HG03280 (cell line): ENCODE data around the gene MYO1D.

Source experiments
- ATAC-seq: cut with Tn5 transposase; IDR thresholded peaks from one replicate; pipeline ENCODE4 v1.9.1; 2021; ENCODE audit warnings: mild to moderate bottlenecking, moderate library complexity; ENCODE audit not compliant: unreplicated experiment

The MYO1D gene

GRCh38 chr17:32591405-32591804 lies 285.5 kb downstream of the MYO1D start:
- ATAC-seq, result no peak

- ATAC-seq, result no peak
Measured at GRCh38 chr17:32590974-32591373, 285.9 kb downstream of the MYO1D start.

DNA sequence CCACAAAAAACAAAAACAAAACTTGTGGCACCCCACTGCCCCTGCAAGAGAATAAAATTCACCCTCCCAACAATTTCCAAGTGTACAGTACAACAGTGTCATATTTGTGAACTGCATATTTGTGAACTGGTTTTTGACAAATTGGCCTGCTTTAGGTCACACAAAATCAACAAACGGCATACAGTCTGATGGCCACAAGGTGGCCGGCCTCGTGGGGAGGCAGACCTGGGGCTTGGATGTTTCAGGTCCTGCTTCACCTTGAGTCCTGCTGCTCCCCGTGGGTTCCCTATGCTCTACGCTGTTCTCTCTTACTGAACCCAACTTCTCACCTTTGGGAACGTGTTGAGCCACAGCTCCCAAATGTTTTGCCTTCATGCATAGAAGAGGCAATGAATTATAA lies 287.9 kb downstream of the MYO1D start:
- no peak for ATAC-seq

DNA sequence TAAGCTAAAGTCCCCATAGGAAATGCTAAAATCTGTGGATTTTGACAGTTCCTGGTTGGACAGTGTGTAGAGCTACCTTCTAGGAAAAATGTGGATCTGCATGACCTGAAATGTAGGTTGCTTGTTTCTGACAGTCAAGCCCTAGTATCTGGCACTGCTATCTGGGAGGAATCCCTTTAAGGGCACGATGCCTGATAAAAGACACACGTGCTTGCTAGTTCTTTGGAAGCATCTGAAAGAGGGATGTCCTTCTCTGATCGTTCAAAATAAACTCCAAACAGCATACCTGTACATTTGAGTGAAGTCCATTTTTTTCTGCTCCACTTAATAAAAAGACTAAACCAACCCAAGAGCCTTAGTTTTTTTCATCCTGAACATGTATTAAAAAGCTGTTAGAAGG lies 288.8 kb downstream of the MYO1D start:
- ATAC-seq, result no peak

- no peak for ATAC-seq
Measured at GRCh38 chr17:32586666-32587065, 290.3 kb downstream of the MYO1D start.

- no peak for ATAC-seq
Measured at GRCh38 chr17:32584792-32585191, 292.1 kb downstream of the MYO1D start.

DNA sequence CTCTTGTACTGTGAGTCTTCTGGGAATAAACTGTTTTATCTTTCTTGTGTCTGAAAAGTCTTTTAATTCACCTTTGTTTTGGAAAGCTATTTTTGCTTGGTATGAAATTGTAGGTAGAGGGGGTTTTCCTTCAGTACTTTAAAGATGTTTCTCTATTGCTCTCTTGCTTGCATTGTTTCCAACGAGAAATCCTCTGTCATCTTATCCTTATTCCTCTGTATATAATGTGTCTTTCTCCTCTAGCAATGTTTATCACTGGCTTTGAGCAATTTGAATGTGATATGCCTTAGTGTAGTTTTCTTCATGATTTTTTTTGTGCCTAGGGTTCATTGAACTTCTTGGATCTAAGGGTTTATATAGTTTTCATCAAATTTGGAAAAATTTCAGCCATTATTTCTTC lies 293.9 kb downstream of the MYO1D start:
- ATAC-seq, result no peak

GRCh38 chr17:32575852-32576251 lies 301.1 kb downstream of the MYO1D start:
- no peak for ATAC-seq

GRCh38 chr17:32570081-32570396 lies 306.9 kb downstream of the MYO1D start:
- ATAC-seq, result no peak

GRCh38 chr17:32569171-32570080 lies 307.5 kb downstream of the MYO1D start:
- ATAC-seq, result no peak

GRCh38 chr17:32568705-32569104 lies 308.2 kb downstream of the MYO1D start:
- ATAC-seq, result no peak

- ATAC-seq, result no peak
Measured at GRCh38 chr17:32567511-32567910, 309.4 kb downstream of the MYO1D start.

DNA sequence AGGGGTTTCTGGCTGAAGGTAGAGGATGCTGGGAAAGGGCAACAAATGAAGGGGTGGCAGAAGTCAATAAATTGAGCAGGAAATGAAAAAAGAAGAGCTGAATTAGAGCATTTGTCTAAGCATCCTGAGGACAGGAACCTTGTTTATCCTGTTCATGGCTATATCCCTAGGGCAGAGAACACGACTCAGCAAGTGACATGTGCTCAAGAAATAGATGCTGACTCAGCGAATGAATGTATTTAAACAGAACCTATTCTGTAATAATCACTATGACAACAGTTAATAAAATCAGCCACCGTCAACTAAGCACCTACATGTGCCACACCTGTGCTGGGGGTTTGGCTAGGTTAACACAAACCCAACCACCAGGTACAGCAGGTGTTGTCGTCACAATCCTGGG lies 309.8 kb downstream of the MYO1D start:
- no peak for ATAC-seq

DNA sequence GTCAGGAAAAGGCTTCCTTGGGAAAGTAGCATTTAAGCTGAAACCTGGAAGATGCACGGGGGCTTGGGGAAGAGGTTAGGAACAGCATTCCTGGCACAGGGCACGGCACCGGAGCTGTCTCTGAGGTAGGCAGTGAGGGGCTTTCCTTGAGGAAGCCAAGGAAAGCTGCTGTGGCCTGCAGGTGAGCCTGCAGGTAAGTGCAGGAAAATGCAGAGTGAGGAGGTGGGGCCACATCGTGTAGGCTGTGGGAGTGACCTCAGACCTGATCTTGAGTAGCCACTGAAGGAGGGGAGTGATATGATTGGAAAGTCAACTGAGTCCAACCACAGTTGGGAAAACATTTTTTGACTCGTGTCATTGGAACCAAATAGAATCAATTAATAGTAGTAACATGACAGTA lies 310.6 kb downstream of the MYO1D start:
- no peak for ATAC-seq

GRCh38 chr17:32565401-32565800 lies 311.5 kb downstream of the MYO1D start:
- ATAC-seq, result no peak

GRCh38 chr17:32564325-32564724 lies 312.6 kb downstream of the MYO1D start:
- no peak for ATAC-seq

DNA sequence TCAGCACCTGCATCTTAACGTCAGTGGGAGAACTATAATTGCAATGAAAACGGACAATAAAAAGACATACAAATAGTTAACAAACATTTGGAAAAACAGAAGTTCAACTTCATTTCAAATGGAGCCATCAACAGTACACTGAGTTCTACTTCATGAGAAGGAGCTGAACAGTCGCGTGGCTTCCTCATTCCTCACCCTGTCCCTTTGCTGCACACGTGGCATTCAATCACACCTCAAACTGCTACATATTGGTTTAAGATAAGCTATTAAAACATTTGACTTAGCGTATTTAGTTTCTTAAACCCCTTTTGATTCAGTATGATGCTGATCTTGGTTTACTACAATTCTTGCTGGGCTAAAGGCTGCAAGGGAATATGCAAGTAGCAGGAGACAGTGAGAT lies 313.3 kb downstream of the MYO1D start:
- ATAC-seq, result no peak

- peak; percentile 90 for ATAC-seq
Measured at GRCh38 chr17:32558997-32559650, 317.8 kb downstream of the MYO1D start.

DNA sequence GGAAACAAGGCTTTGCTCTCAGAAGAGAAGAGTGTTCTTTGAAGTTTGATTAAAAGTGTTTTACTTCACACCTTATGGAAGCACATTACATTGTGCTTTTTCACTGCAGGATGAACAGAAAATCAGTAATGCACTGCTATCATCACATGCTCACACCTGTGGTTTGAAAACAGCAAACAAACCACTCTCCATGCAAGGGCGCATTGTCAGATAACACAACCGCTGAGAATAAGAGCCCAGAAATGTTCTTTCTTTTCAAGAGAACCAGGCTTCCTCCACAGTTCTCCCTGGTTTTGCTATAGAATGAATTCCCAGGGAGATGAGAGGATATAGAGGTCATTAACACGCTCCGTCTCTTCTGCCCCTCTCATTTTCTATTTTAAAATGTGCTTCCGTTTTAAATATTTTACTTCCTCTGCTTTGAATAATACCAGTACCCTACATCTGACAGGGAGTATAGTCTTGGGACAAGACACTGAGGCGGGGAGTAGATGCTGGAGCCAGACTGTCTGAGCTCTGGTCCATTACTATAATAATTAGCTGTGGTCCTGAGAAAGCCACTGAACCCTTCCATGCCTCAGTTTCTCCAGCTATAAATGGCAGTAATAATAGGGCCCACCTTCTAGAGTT lies 318.5 kb downstream of the MYO1D start:
- no peak for ATAC-seq

DNA sequence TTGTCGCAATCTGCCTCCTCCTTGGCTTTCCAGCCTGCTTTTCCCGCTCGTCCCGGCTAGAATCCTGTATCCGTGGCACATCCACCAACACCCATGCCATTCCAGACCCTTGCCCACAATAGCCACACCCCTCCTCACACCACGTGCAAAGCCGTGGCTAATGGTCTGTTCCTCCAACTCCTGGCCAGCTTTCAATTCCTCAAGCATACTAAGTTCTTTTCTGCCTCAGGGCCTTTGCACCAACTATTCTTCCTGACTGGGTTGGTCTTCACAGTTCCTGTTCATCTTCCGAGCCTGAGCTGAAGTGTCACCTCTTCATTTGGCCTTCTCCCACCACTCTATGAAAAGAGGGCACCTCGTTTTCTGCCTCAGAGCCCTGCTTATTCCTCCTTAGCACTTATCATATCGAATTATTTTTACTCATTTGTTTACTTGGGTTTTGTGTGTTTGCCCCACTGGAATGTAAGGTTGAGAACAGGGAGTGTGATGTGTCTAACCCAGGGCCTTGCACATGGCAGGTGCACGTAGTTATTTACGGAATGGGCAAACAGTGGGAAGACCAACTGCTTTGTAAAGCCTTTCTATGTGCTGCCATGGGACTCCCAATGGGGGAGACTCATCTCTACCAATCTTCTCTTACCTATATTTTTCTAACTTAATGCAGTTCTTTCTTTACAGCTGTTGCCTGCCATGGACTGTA lies 321.2 kb downstream of the MYO1D start:
- ATAC-seq, result no peak

GRCh38 chr17:32553168-32553567 lies 323.8 kb downstream of the MYO1D start:
- ATAC-seq, result no peak
